HG03571 (cell line): Measurements from ENCODE around the gene GAA.

ENCODE experiments used
- ATAC-seq: cut with Tn5 transposase; IDR thresholded peaks from one replicate; pipeline ENCODE4 v1.9.1; 2021; ENCODE audit not compliant: unreplicated experiment

The GAA gene

GRCh38 chr17:80116921-80117380, 15.6 kb downstream of the GAA start:
- no peak for ATAC-seq

- ATAC-seq: no peak
Observed at GRCh38 chr17:80117491-80118401, 16.4 kb downstream of the GAA start.

- ATAC-seq: no peak
Observed at GRCh38 chr17:80118601-80119270, 17.4 kb downstream of the GAA start.

- ATAC-seq: no peak
Observed at GRCh38 chr17:80119271-80119791, 17.9 kb downstream of the GAA start.

GRCh38 chr17:80119839-80120238, 18.5 kb downstream of the GAA start:
- ATAC-seq: no peak

GRCh38 chr17:80122026-80122575, 20.7 kb downstream of the GAA start:
- ATAC-seq: no peak

- ATAC-seq: no peak
Observed at GRCh38 chr17:80122926-80123505, 21.6 kb downstream of the GAA start.

GRCh38 chr17:80123791-80124190, 22.4 kb downstream of the GAA start:
- ATAC-seq: no peak

GRCh38 chr17:80124351-80124981, 23.1 kb downstream of the GAA start:
- no peak for ATAC-seq

GRCh38 chr17:80125656-80126448, 24.5 kb downstream of the GAA start:
- ATAC-seq: no peak

- ATAC-seq: no peak
Observed at GRCh38 chr17:80126449-80126715, 25.0 kb downstream of the GAA start.

GRCh38 chr17:80129006-80129565, 27.7 kb downstream of the GAA start:
- ATAC-seq: no peak

GRCh38 chr17:80130992-80131391, 29.6 kb downstream of the GAA start:
- no peak for ATAC-seq

- no peak for ATAC-seq
Observed at GRCh38 chr17:80132906-80133625, 31.7 kb downstream of the GAA start.

GRCh38 chr17:80133626-80133970, 32.2 kb downstream of the GAA start:
- ATAC-seq: no peak

- ATAC-seq: no peak
Observed at GRCh38 chr17:80137131-80137530, 35.8 kb downstream of the GAA start.

- ATAC-seq: no peak
Observed at GRCh38 chr17:80138856-80139426, 37.6 kb downstream of the GAA start.

- no peak for ATAC-seq
Observed at GRCh38 chr17:80141463-80142165, 40.2 kb downstream of the GAA start.
